ENCODE results near the gene SSB. TPM values are rescaled to one million over a fixed set of nuclear protein-coding genes. Genes with fewer than 3 reads are reported as not detected.

The SSB gene
- total and polyA plus RNA-seq, 9 of the 15 experiments (the other 6 are each of a cell fraction or from before 2014, with no cell fraction given): 317 to 849 (median 515) TPM

GRCh38 chr2:169778446-169778845 is 20.2 kb upstream of the SSB start:
- Histone ChIP-seq H3K79me2 (ENCODE audit: control insufficient read depth, insufficient read depth, low read length) (no peaks in the 10 kb centered on the region), H3K27ac (ENCODE audit: extremely low read depth, low read depth, low read length) (no peak overlapping the region), H2AFZ (ENCODE audit: low read depth, low read length) (no peak overlapping the region), H3K36me3 (ENCODE audit: control insufficient read depth, insufficient read depth, low read length) (no peaks in the 10 kb centered on the region), H3K9ac (ENCODE audit: insufficient read depth in 1 of 2, low read depth in 2 of 2, low read length in 2 of 2) (no peak overlapping the region), H3K9me1 (ENCODE audit: control insufficient read depth, insufficient read depth, low read length) (no peaks in the 10 kb centered on the region), H3K27me3 (ENCODE audit: control insufficient read depth in 2 of 2, insufficient read depth in 2 of 2, low read length in 2 of 2) (no peaks in the 10 kb centered on the region), H3K9me3 (replicated peaks; ENCODE audit: control insufficient read depth, insufficient read depth, low read depth, low read length) (no peaks in the 10 kb centered on the region), H3K4me1 (replicated peaks in 1 of 2; ENCODE audit: control insufficient read depth in 2 of 2, insufficient read depth in 2 of 2, low read length in 2 of 2) (peaks cover 0 to 6% of the 10 kb centered on the region in 2 experiments; a peak in 1 of 5 replicates), H4K20me1 (replicated peaks; ENCODE audit: control insufficient read depth, insufficient read depth, low read length) (no peaks in the 10 kb centered on the region), H3K4me2 (ENCODE audit: insufficient read depth, low read length) (no peak overlapping the region), H3K4me3 (no peak overlapping the region)
- ATAC-seq: no peak
- POLR2A ChIA-PET: no interaction called here
- intact Hi-C loops (cut with micrococcal nuclease) (no loop called here), in situ Hi-C loops (cut with MboI) (no loop called here)
- 86% methylated on average over 3 of the region's 3 CpGs for WGBS (ENCODE audit: insufficient coverage, low coverage, missing lambda C conversion rate)
- CTCF ChIA-PET (ENCODE audit: low intra/inter-chr PET ratio): no interaction called here
- FAIRE-seq: no peak
- BruUV-seq (replicated peaks): no TSS peak
- no peak for DNase-seq (ENCODE audit: extremely low read depth in 1 of 4, low spot score in 3 of 4)
- TF ChIP-seq RHOXF2B (CRISPR knock-in tag; conservative IDR thresholded peaks at IDR 0.05): no peak
- TF ChIP-seq ZC3H4 (CRISPR knock-in tag; IDR thresholded peaks at IDR 0.05; ENCODE audit: borderline replicate concordance): no peak
- no peak for TF ChIP-seq ZBTB33 (CRISPR knock-in tag; IDR thresholded peaks at IDR 0.05)
- TF ChIP-seq EHMT2 (IDR thresholded peaks at IDR 0.05): no peak
- TF ChIP-seq HDAC6 (IDR thresholded peaks at IDR 0.05; ENCODE audit: low read depth, low read length): no peak
- TF ChIP-seq TSHZ1 (CRISPR knock-in tag; IDR thresholded peaks at IDR 0.05): no peak
- TF ChIP-seq PHTF2 (CRISPR knock-in tag; IDR thresholded peaks at IDR 0.05): no peak
- no peak for TF ChIP-seq KAT8 (IDR thresholded peaks at IDR 0.05; ENCODE audit: low read depth)
- TF ChIP-seq E2F3 (CRISPR knock-in tag; IDR thresholded peaks at IDR 0.05): no peak
- TF ChIP-seq C11orf30 (IDR thresholded peaks at IDR 0.05; ENCODE audit: low read depth): no peak
- TF ChIP-seq E2F6 (IDR thresholded peaks at IDR 0.05; ENCODE audit: borderline replicate concordance in 1 of 2, extremely low read depth in 1 of 2, insufficient read depth in 1 of 2, insufficient read length in 1 of 2, low read depth in 1 of 2, low read length in 1 of 2, poor library complexity in 1 of 2, severe bottlenecking in 1 of 2): no peak
- no peak for TF ChIP-seq STAT5A (IDR thresholded peaks at IDR 0.05; ENCODE audit: borderline replicate concordance, low read length)
- no peak for TF ChIP-seq THAP12 (CRISPR knock-in tag; IDR thresholded peaks at IDR 0.05)
- TF ChIP-seq SNAPC5 (CRISPR knock-in tag; IDR thresholded peaks at IDR 0.05): no peak
- TF ChIP-seq ETV1 (tag; conservative IDR thresholded peaks at IDR 0.05; ENCODE audit: low read depth): no peak
